Liver (tissue), 9 donors: ENCODE results near the gene FCN3. TPM values are rescaled to one million over a fixed set of nuclear protein-coding genes. Genes with fewer than 3 reads are reported as not detected.

Experiments used
- DNase-seq: peaks from one replicate; pipeline ENCODE4 v3.0.0-alpha.2; 2017; ENCODE audit warnings: low spot score
- H3K27ac ChIP-seq, 2 donors: one replicate each; pipeline ENCODE4 v1.7.0; 2013; ENCODE audit warnings: inconsistent platforms in 2 of 2, low read length in 2 of 2, control low read depth in 1 of 2, low read depth in 1 of 2, mild to moderate bottlenecking in 1 of 2
- H3K27me3 ChIP-seq, 4 donors: one replicate each; pipeline versions ENCODE4 v1.6.1 to v1.7.0; 2013; ENCODE audit warnings: low read length in 3 of 4, inconsistent platforms in 1 of 4, mild to moderate bottlenecking in 1 of 4, moderate library complexity in 1 of 4; ENCODE audit not compliant: control insufficient read depth in 4 of 4, insufficient read depth in 4 of 4
- H3K36me3 ChIP-seq, 4 donors: one replicate each; pipeline versions ENCODE4 v1.6.1 to v1.7.0; 2013; ENCODE audit warnings: low read length in 3 of 4, mild to moderate bottlenecking in 3 of 4, low read depth in 1 of 4, moderate library complexity in 1 of 4; ENCODE audit not compliant: control insufficient read depth in 4 of 4, insufficient read depth in 3 of 4
- H3K4me1 ChIP-seq, 4 donors: one replicate each; pipeline versions ENCODE4 v1.6.1 to v1.7.0; 2013; ENCODE audit warnings: low read length in 3 of 4, mild to moderate bottlenecking in 3 of 4, moderate library complexity in 1 of 4; ENCODE audit not compliant: control insufficient read depth in 4 of 4, insufficient read depth in 4 of 4
- H3K4me3 ChIP-seq, 3 donors: one replicate each; pipeline versions ENCODE4 v1.6.1 to v1.7.0; 2013; ENCODE audit warnings: low read length in 3 of 3, control low read depth in 1 of 3, low read depth in 1 of 3, mild to moderate bottlenecking in 1 of 3
- H3K9ac ChIP-seq, 2 donors: one replicate each; pipeline ENCODE4 v1.7.0; 2013; ENCODE audit warnings: low read length in 2 of 2, mild to moderate bottlenecking in 2 of 2, moderate library complexity in 2 of 2, control low read depth in 1 of 2, low read depth in 1 of 2
- H3K9me3 ChIP-seq, 4 donors: one replicate each; pipeline versions ENCODE4 v1.6.1 to v1.7.0; 2013; ENCODE audit warnings: low read length in 3 of 4; ENCODE audit not compliant: control insufficient read depth in 4 of 4
- EGR1 ChIP-seq, 2 donors: IDR thresholded peaks; 2 replicates each; pipeline ENCODE4 v1.6.1; 2016 to 2018; ENCODE audit warnings: antibody characterized with exemption in 2 of 2, low read depth in 2 of 2
- FOXA1 ChIP-seq: IDR thresholded peaks from 2 replicates; pipeline ENCODE4 v1.6.1; 2016; ENCODE audit warnings: antibody characterized with exemption
- FOXA2 ChIP-seq: IDR thresholded peaks from 2 replicates; pipeline ENCODE4 v1.6.1; 2016; ENCODE audit warnings: antibody characterized with exemption
- GABPA ChIP-seq, 2 donors: IDR thresholded peaks in 1 of 2; conservative IDR thresholded peaks in 1 of 2; 2 replicates each; pipeline ENCODE4 v1.6.1; 2016; ENCODE audit warnings: antibody characterized with exemption in 2 of 2, mild to moderate bottlenecking in 1 of 2, moderate library complexity in 1 of 2
- HNF4A ChIP-seq, 2 donors: conservative IDR thresholded peaks; 2 replicates each; pipeline ENCODE4 v1.6.1; 2016; ENCODE audit warnings: antibody characterized with exemption in 2 of 2, mild to moderate bottlenecking in 2 of 2
- HNF4G ChIP-seq: IDR thresholded peaks from 2 replicates; pipeline ENCODE4 v1.6.1; 2016; ENCODE audit warnings: antibody characterized with exemption
- JUND ChIP-seq, 2 donors: IDR thresholded peaks; 2 replicates each; pipeline ENCODE4 v1.6.1; 2016; ENCODE audit warnings: antibody characterized with exemption in 2 of 2
- NR2F2 ChIP-seq: IDR thresholded peaks from 2 replicates; pipeline ENCODE4 v1.6.1; 2016; ENCODE audit warnings: antibody characterized with exemption
- RAD21 ChIP-seq, 2 donors: IDR thresholded peaks; 2 replicates each; pipeline ENCODE4 v1.6.1; 2016; ENCODE audit warnings: antibody characterized with exemption in 2 of 2, mild to moderate bottlenecking in 2 of 2
- RXRA ChIP-seq, 2 donors: IDR thresholded peaks; 2 replicates each; pipeline ENCODE4 v1.6.1; 2017 to 2018; ENCODE audit warnings: antibody characterized with exemption in 2 of 2, mild to moderate bottlenecking in 1 of 2
- SP1 ChIP-seq: IDR thresholded peaks from 2 replicates; pipeline ENCODE4 v1.6.1; 2018; ENCODE audit warnings: antibody characterized with exemption, mild to moderate bottlenecking
- TAF1 ChIP-seq: conservative IDR thresholded peaks from 2 replicates; pipeline ENCODE4 v1.6.1; 2016; ENCODE audit warnings: antibody characterized with exemption, mild to moderate bottlenecking
- YY1 ChIP-seq: IDR thresholded peaks from 2 replicates; pipeline ENCODE4 v1.6.1; 2016; ENCODE audit warnings: antibody characterized with exemption, mild to moderate bottlenecking
- WGBS: extraction: QIAGEN DNeasy Blood & Tissue Kit; methylation state at CpG from one replicate; pipeline ENCODE4 v1.1.7; 2013; 5-methylcytosine and 5-hydroxymethylcytosine counted together
- polyA plus RNA-seq, 2 donors: library from polyadenylated mRNA; stranded (reverse) in 1 of 2; unstranded in 1 of 2; fragments of 200-250 nt in 1 of 2; fragments of >200 nt in 1 of 2; fragmentation: Nextera tagmentation in 1 of 2; extraction: Ambion mirVana in 1 of 2; gene quantifications; one replicate each; pipeline versions ENCODE4 v1.2.1 to v1.2.3, GENCODE V29; 2013 to 2015
- total RNA-seq, 2 donors: library from RNA; depleted of rRNA; stranded (reverse); fragments of >200 nt; gene quantifications; one replicate each; pipeline ENCODE4 v1.2.3, GENCODE V29; 2014
- TF ChIP-seq, protein P1 (sequence below): IDR thresholded peaks from 2 replicates; pipeline ENCODE4 v1.6.1; 2016; ENCODE audit warnings: antibody characterized with exemption, mild to moderate bottlenecking
- TF ChIP-seq, protein P2 (sequence below): IDR thresholded peaks from 2 replicates; pipeline ENCODE4 v1.6.1; 2016; ENCODE audit warnings: antibody characterized with exemption
- TF ChIP-seq, protein P3 (sequence below): IDR thresholded peaks from 2 replicates; pipeline ENCODE4 v1.6.1; 2016; ENCODE audit warnings: antibody characterized with exemption
- TF ChIP-seq, protein P4 (sequence below): IDR thresholded peaks from 2 replicates; pipeline ENCODE4 v1.6.1; 2016; ENCODE audit warnings: antibody characterized with exemption
- TF ChIP-seq, protein P5 (sequence below): fragments of 150-350 bp; IDR thresholded peaks from 2 replicates; pipeline ENCODE4 v1.5.1; 2017; ENCODE audit warnings: improper control_type of control experiment, low read depth, low read length; ENCODE audit not compliant: missing input control
- donor health status: healthy.
- donor health status: healthy.
- donor health status: healthy.
- donor health status: healthy.
- donor health status: healthy.

The FCN3 gene
- total and polyA plus RNA-seq, 4 donors = 87.3 to 310 (median 137) TPM

DNA sequence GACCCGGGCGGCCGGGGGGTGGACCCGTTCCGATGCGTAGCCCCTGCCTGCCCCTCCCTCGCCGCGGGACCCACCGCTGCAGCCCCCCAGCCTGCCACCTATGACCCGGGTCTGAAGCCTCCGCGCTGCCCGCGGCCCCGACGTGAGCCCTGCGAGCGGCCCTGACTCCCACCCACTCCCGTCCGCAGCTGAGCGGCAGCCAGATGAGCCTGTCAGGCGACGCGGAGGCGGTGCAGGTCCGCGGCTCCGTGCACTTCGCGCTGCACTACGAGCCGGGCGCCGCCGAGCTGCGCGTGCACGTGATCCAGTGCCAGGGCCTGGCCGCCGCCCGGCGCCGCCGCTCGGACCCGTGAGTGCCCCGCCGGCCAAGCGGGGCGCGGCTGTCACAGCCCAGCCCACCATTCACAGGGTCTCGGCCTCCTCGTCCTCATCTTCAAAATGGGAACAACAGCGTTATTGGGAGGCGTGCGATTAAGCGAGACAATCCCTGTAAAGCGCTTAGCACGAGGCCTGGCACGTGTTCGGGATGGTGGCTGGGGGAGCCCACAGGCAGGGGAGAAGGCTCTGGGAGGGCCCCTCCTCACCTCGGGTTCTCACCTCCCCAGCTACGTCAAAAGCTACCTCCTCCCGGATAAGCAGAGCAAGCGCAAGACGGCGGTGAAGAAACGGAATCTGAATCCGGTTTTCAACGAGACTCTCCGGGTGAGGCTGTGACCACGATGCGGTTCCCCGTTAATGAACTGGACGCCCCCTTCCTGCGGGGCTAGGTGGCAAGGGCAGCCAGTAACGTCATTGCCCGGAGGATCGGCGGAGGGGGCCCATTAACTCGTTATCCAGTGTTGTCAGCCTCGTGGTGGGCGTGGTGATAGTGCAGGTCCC lies 24.6 kb downstream of the FCN3 start:
- no peak overlapping the region for H3K9ac ChIP-seq
- H3K27ac ChIP-seq = no peak overlapping the region
- 20% methylated on average over 84 of the region's 84 CpGs for WGBS
- H3K36me3 ChIP-seq = no peaks in the 10 kb centered on the region
- no peak for DNase-seq
- TF ChIP-seq NR2F2 (no peak), HNF4A (conservative IDR thresholded peaks at IDR 0.05) (no peak), EGR1 (IDR thresholded peaks at IDR 0.05; ENCODE audit: low read depth in 2 of 2) (no peak), SP1 (no peak), GABPA (IDR thresholded peaks at IDR 0.05 in 1 of 2, conservative IDR thresholded peaks at IDR 0.05 in 1 of 2) (no peak), TAF1 (no peak), RAD21 (IDR thresholded peaks at IDR 0.05) (no peak), YY1 (no peak), FOXA1 (no peak), RXRA (IDR thresholded peaks at IDR 0.05) (no peak), HNF4G (no peak), JUND (IDR thresholded peaks at IDR 0.05) (no peak), FOXA2 (no peak)
- TF ChIP-seq, protein P1, sequence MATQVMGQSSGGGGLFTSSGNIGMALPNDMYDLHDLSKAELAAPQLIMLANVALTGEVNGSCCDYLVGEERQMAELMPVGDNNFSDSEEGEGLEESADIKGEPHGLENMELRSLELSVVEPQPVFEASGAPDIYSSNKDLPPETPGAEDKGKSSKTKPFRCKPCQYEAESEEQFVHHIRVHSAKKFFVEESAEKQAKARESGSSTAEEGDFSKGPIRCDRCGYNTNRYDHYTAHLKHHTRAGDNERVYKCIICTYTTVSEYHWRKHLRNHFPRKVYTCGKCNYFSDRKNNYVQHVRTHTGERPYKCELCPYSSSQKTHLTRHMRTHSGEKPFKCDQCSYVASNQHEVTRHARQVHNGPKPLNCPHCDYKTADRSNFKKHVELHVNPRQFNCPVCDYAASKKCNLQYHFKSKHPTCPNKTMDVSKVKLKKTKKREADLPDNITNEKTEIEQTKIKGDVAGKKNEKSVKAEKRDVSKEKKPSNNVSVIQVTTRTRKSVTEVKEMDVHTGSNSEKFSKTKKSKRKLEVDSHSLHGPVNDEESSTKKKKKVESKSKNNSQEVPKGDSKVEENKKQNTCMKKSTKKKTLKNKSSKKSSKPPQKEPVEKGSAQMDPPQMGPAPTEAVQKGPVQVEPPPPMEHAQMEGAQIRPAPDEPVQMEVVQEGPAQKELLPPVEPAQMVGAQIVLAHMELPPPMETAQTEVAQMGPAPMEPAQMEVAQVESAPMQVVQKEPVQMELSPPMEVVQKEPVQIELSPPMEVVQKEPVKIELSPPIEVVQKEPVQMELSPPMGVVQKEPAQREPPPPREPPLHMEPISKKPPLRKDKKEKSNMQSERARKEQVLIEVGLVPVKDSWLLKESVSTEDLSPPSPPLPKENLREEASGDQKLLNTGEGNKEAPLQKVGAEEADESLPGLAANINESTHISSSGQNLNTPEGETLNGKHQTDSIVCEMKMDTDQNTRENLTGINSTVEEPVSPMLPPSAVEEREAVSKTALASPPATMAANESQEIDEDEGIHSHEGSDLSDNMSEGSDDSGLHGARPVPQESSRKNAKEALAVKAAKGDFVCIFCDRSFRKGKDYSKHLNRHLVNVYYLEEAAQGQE = no peak
- TF ChIP-seq, protein P2, sequence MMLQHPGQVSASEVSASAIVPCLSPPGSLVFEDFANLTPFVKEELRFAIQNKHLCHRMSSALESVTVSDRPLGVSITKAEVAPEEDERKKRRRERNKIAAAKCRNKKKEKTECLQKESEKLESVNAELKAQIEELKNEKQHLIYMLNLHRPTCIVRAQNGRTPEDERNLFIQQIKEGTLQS = no peak
- TF ChIP-seq, protein P3, sequence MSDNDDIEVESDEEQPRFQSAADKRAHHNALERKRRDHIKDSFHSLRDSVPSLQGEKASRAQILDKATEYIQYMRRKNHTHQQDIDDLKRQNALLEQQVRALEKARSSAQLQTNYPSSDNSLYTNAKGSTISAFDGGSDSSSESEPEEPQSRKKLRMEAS = no peak
- TF ChIP-seq, protein P4, sequence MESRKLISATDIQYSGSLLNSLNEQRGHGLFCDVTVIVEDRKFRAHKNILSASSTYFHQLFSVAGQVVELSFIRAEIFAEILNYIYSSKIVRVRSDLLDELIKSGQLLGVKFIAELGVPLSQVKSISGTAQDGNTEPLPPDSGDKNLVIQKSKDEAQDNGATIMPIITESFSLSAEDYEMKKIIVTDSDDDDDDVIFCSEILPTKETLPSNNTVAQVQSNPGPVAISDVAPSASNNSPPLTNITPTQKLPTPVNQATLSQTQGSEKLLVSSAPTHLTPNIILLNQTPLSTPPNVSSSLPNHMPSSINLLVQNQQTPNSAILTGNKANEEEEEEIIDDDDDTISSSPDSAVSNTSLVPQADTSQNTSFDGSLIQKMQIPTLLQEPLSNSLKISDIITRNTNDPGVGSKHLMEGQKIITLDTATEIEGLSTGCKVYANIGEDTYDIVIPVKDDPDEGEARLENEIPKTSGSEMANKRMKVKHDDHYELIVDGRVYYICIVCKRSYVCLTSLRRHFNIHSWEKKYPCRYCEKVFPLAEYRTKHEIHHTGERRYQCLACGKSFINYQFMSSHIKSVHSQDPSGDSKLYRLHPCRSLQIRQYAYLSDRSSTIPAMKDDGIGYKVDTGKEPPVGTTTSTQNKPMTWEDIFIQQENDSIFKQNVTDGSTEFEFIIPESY = no peak
- TF ChIP-seq, protein P5, sequence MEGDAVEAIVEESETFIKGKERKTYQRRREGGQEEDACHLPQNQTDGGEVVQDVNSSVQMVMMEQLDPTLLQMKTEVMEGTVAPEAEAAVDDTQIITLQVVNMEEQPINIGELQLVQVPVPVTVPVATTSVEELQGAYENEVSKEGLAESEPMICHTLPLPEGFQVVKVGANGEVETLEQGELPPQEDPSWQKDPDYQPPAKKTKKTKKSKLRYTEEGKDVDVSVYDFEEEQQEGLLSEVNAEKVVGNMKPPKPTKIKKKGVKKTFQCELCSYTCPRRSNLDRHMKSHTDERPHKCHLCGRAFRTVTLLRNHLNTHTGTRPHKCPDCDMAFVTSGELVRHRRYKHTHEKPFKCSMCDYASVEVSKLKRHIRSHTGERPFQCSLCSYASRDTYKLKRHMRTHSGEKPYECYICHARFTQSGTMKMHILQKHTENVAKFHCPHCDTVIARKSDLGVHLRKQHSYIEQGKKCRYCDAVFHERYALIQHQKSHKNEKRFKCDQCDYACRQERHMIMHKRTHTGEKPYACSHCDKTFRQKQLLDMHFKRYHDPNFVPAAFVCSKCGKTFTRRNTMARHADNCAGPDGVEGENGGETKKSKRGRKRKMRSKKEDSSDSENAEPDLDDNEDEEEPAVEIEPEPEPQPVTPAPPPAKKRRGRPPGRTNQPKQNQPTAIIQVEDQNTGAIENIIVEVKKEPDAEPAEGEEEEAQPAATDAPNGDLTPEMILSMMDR = no peak
- H3K27me3 ChIP-seq = no peaks in the 10 kb centered on the region
- no peaks in the 10 kb centered on the region for H3K9me3 ChIP-seq
- H3K4me1 ChIP-seq = peaks cover 3 to 27% (median 17%) of the 10 kb centered on the region in 4 donors
- H3K4me3 ChIP-seq = peak overlapping the region in 1 of 3 donors; percentile 43
